Caki2 (cell line): ENCODE data around the gene MMP21. TPM values are rescaled to one million over a fixed set of nuclear protein-coding genes. Genes with fewer than 3 reads are reported as not detected.

Experiments used
- DNase-seq: peaks from one replicate; pipeline ENCODE4 v3.0.0-alpha.2; 2015; ENCODE audit warnings: low read depth
- in situ Hi-C: cut with HindIII; loops from 2 replicates; pipeline ENCODE4 v1.10.0; 2016; ENCODE audit warnings: low sequenced_read_pairs, low pct_unique_long_range_greater_than_20kb, mixed read lengths
- total RNA-seq: library from RNA; depleted of rRNA; stranded (reverse); fragments of >200 nt; shearing (Covaris generic); gene quantifications from 2 replicates; pipeline ENCODE4 v1.2.3, GENCODE V29; 2014; ENCODE audit warnings: low replicate concordance

Gene MMP21
- total RNA-seq, 1 experiment from 2014 or later = not detected

- in situ Hi-C loops = no loop called here
Measured at GRCh38 chr10:125772112-125772863, 3.3 kb downstream of the MMP21 start.

GRCh38 chr10:125770844-125771243 is 4.8 kb downstream of the MMP21 start:
- DNase-seq = no peak
- in situ Hi-C loops = no loop called here

More at GRCh38 chr10:125772112-125772863, 3.3 kb downstream of the MMP21 start:
- no peak for DNase-seq

- DNase-seq = no peak
- in situ Hi-C loops = no loop called here
Measured at GRCh38 chr10:125769175-125769574, 6.4 kb downstream of the MMP21 start.

GRCh38 chr10:125768219-125768855 is 7.3 kb downstream of the MMP21 start:
- DNase-seq = no peak
- in situ Hi-C loops = no loop called here

GRCh38 chr10:125766511-125766910 is 9.1 kb downstream of the MMP21 start:
- in situ Hi-C loops = no loop called here
- no peak for DNase-seq

- DNase-seq = no peak
- in situ Hi-C loops = no loop called here
Measured at GRCh38 chr10:125765835-125766234, 9.8 kb downstream of the MMP21 start.

- no peak for DNase-seq
- in situ Hi-C loops = no loop called here
Measured at GRCh38 chr10:125762692-125763648, 12.7 kb downstream of the MMP21 start.

- no peak for DNase-seq
- in situ Hi-C loops = no loop called here
Measured at GRCh38 chr10:125761961-125762360, 13.7 kb downstream of the MMP21 start.

GRCh38 chr10:125757742-125758141 is 17.9 kb downstream of the MMP21 start:
- in situ Hi-C loops = no loop called here
- no peak for DNase-seq

- in situ Hi-C loops = no loop called here
- DNase-seq = no peak
Measured at GRCh38 chr10:125756853-125757487, 18.7 kb downstream of the MMP21 start.

- no peak for DNase-seq
- in situ Hi-C loops = no loop called here
Measured at GRCh38 chr10:125756196-125756595, 19.4 kb downstream of the MMP21 start.

- no peak for DNase-seq
- in situ Hi-C loops = no loop called here
Measured at GRCh38 chr10:125747417-125747816, 28.2 kb downstream of the MMP21 start.

GRCh38 chr10:125744909-125745308 is 30.7 kb downstream of the MMP21 start:
- in situ Hi-C loops = no loop called here
- no peak for DNase-seq

- no peak for DNase-seq
- in situ Hi-C loops = no loop called here
Measured at GRCh38 chr10:125742465-125742864, 33.2 kb downstream of the MMP21 start.

GRCh38 chr10:125739994-125740679 is 35.5 kb downstream of the MMP21 start:
- in situ Hi-C loops = no loop called here
- DNase-seq = no peak

GRCh38 chr10:125738206-125738605 is 37.4 kb downstream of the MMP21 start:
- no peak for DNase-seq
- in situ Hi-C loops = no loop called here

- in situ Hi-C loops = no loop called here
- no peak for DNase-seq
Measured at GRCh38 chr10:125734823-125735222, 40.8 kb downstream of the MMP21 start.

- DNase-seq = no peak
- in situ Hi-C loops = no loop called here
Measured at GRCh38 chr10:125734148-125734547, 41.5 kb downstream of the MMP21 start.
